ENCODE results near the gene TUSC2.
A peak's percentile ranks its signal among the peaks of the same experiment; 100 is the strongest.

TUSC2 gene

GRCh38 chr3:50303013-50303815 lies 24.8 kb downstream of the TUSC2 start, which contains the start of gene HYAL1:
Gene HYAL1, minus strand, starts transcription at chr3:50303574. Its CDS starts 618 bp downstream, at chr3:50302956.
- TF ChIP-seq CTCF (conservative IDR thresholded peaks at IDR 0.05; ENCODE audit: low read length): no peak
- no peak for DNase-seq (ENCODE audit: low read depth)
- H3K4me3 ChIP-seq (ENCODE audit: low read length): no peak within 1 kb of the TSS

- no peak for DNase-seq (ENCODE audit: low read depth)
- H3K4me3 ChIP-seq (ENCODE audit: low read length): no peak overlapping the region
Observed at GRCh38 chr3:50302095-50303012, 25.7 kb downstream of the TUSC2 start.

GRCh38 chr3:50300681-50301254 lies 27.3 kb downstream of the TUSC2 start:
- no peak for TF ChIP-seq CTCF (conservative IDR thresholded peaks at IDR 0.05; ENCODE audit: low read length)
- no peak for DNase-seq (ENCODE audit: low read depth)
- no peak overlapping the region for H3K4me3 ChIP-seq (ENCODE audit: low read length)

More at GRCh38 chr3:50302095-50303012, 25.7 kb downstream of the TUSC2 start:
- TF ChIP-seq CTCF (conservative IDR thresholded peaks at IDR 0.05; ENCODE audit: low read length): no peak

GRCh38 chr3:50299929-50300680 lies 27.9 kb downstream of the TUSC2 start:
- DNase-seq (ENCODE audit: low read depth): peak; percentile 76
- TF ChIP-seq CTCF (conservative IDR thresholded peaks at IDR 0.05; ENCODE audit: low read length): no peak
- peak overlapping the region; percentile 70 for H3K4me3 ChIP-seq (ENCODE audit: low read length)

GRCh38 chr3:50299638-50299928 lies 28.4 kb downstream of the TUSC2 start:
- peak overlapping the region; percentile 70 for H3K4me3 ChIP-seq (ENCODE audit: low read length)
- TF ChIP-seq CTCF (conservative IDR thresholded peaks at IDR 0.05; ENCODE audit: low read length): no peak
- DNase-seq (ENCODE audit: low read depth): no peak

- peak; percentile 27 for TF ChIP-seq CTCF (conservative IDR thresholded peaks at IDR 0.05; ENCODE audit: low read length)
- H3K4me3 ChIP-seq (ENCODE audit: low read length): peak within 1 kb of the TSS; percentile 97
- DNase-seq (ENCODE audit: low read depth): peak; percentile 99
Observed at GRCh38 chr3:50298836-50299637, 29.0 kb downstream of the TUSC2 start, which contains the start of the genes HYAL3 and NAA80. Gene HYAL3, minus strand, starts transcription at chr3:50299405. Its CDS starts 3,803 bp downstream, at chr3:50295602. Gene NAA80, minus strand, starts transcription at chr3:50299405. Its CDS starts 1,942 bp downstream, at chr3:50297463.

All from AG10803 (cell line).